ENCODE measurements around the gene EIF4H. TPM values are rescaled to one million over a fixed set of nuclear protein-coding genes. Genes with fewer than 3 reads are reported as not detected.

The EIF4H gene
- total and polyA plus RNA-seq, 2 donors (not counting 3 experiments of a cell fraction or from before 2014, with no cell fraction given) = 406 to 415 TPM

DNA sequence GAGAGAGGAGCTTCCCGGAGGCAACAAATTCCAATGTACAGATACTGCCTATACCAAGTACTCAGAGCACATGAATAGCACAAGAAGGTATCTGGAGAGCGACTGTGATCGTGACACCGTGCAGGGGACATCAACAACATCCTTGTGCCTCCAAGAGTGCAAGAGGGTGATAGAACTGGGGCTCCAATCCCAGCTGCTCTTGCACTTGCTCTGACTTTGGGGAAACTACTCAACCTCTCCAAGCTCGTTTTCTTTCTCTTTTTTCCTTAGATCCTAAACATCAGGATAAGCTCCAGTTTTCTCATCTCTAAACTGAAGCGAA, 67.9 kb downstream of the EIF4H start:
- intact Hi-C loops (cut with micrococcal nuclease) (no loop called here), dilution Hi-C loops (cut with MboI; ENCODE audit: extremely low pct_ligation_motif_present, low sequenced_read_pairs) (no loop called here)
- Histone ChIP-seq H3K79me2 (ENCODE audit: control insufficient read depth, insufficient read depth, low read length) (no peaks in the 10 kb centered on the region), H3K27ac (ENCODE audit: insufficient read depth, low read depth, low read length) (no peak overlapping the region), H3K36me3 (ENCODE audit: control insufficient read depth in 2 of 2, extremely low read depth in 1 of 2, insufficient read depth in 2 of 2, low read length in 2 of 2) (peaks cover 8 to 13% of the 10 kb centered on the region in 2 experiments), H4K20me1 (replicated peaks; ENCODE audit: control insufficient read depth, extremely low read depth, insufficient read depth, low read length) (no peaks in the 10 kb centered on the region), H3K4me1 (ENCODE audit: control insufficient read depth, extremely low read depth, insufficient read depth, low read length) (no peaks in the 10 kb centered on the region), H3K4me3 (replicated peaks in 1 of 3; ENCODE audit: insufficient read depth in 1 of 3, low read depth in 1 of 3, low read length in 3 of 3) (no peak overlapping the region), H3K4me2 (ENCODE audit: insufficient read depth, low read length) (no peak overlapping the region), H2AFZ (ENCODE audit: low read depth, low read length) (no peak overlapping the region), H3K9me3 (replicated peaks; ENCODE audit: control insufficient read depth, insufficient read depth, low read length) (no peaks in the 10 kb centered on the region), H3K27me3 (ENCODE audit: control insufficient read depth in 2 of 2, insufficient read depth in 2 of 2, low read length in 2 of 2) (no peaks in the 10 kb centered on the region), H3K9ac (replicated peaks; ENCODE audit: extremely low read depth, insufficient read depth, low read length) (no peak overlapping the region), H3K9me1 (replicated peaks; ENCODE audit: control insufficient read depth, extremely low read depth, insufficient read depth, low read length) (no peaks in the 10 kb centered on the region)
- FAIRE-seq (no peak), DNase-seq (ENCODE audit: low read depth, low spot score) (no peak)
- no TSS peak for BruUV-seq (replicated peaks)
- ChIA-PET CTCF (interaction anchor here (1.6 to 2.0 kb wide), 2 partner anchors 36 to 159 kb away, joined by 5 to 8 read pairs; no protein-coding TSS in a partner anchor), POLR2A (no interaction called here)
- TF ChIP-seq GATA2 (IDR thresholded peaks at IDR 0.05; ENCODE audit: insufficient read depth, insufficient read length, low read depth, low read length) (no peak), POLR2AphosphoS5 (IDR thresholded peaks at IDR 0.05; ENCODE audit: insufficient read depth, low read depth, low read length) (no peak), FOS (IDR thresholded peaks at IDR 0.05; ENCODE audit: borderline replicate concordance, insufficient read depth, low read length) (no peak), MAX (IDR thresholded peaks at IDR 0.05; ENCODE audit: insufficient read depth, insufficient read length) (no peak), CTCF (IDR thresholded peaks at IDR 0.05; ENCODE audit: extremely low read depth in 1 of 2, insufficient read depth in 1 of 2, low read depth in 1 of 2, low read length in 2 of 2) (no peak), JUN (IDR thresholded peaks at IDR 0.05; ENCODE audit: borderline replicate concordance, insufficient read depth, insufficient read length, low read depth) (no peak), MYC (IDR thresholded peaks at IDR 0.05; ENCODE audit: low read depth, low read length) (no peak), POLR2A (IDR thresholded peaks at IDR 0.05; ENCODE audit: low read depth, low read length) (no peak), EZH2 (IDR thresholded peaks at IDR 0.05; ENCODE audit: borderline replicate concordance, low read depth, low read length, severe bottlenecking) (no peak)
